ENCODE measurements around the gene SERPINB5.

DNA sequence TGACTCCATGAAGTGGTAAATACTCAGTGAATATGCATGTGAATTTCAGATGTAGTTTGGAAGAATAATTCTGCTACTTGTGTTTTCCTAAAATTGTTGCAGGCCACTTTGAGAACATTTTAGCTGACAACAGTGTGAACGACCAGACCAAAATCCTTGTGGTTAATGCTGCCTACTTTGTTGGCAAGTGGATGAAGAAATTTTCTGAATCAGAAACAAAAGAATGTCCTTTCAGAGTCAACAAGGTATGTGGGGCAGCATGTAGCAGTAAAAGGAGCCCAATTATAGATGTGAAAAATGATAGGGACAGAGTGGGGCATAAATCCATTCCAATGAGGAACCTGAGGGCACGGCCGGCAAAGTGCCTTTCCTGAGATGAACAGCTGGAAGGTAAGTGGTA is 16.1 kb downstream of the SERPINB5 start:
- TF ChIP-seq SP1 (IDR thresholded peaks at IDR 0.05): no peak
- no peak for TF ChIP-seq JUND (IDR thresholded peaks at IDR 0.05)
- TF ChIP-seq, protein P1, sequence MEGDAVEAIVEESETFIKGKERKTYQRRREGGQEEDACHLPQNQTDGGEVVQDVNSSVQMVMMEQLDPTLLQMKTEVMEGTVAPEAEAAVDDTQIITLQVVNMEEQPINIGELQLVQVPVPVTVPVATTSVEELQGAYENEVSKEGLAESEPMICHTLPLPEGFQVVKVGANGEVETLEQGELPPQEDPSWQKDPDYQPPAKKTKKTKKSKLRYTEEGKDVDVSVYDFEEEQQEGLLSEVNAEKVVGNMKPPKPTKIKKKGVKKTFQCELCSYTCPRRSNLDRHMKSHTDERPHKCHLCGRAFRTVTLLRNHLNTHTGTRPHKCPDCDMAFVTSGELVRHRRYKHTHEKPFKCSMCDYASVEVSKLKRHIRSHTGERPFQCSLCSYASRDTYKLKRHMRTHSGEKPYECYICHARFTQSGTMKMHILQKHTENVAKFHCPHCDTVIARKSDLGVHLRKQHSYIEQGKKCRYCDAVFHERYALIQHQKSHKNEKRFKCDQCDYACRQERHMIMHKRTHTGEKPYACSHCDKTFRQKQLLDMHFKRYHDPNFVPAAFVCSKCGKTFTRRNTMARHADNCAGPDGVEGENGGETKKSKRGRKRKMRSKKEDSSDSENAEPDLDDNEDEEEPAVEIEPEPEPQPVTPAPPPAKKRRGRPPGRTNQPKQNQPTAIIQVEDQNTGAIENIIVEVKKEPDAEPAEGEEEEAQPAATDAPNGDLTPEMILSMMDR (IDR thresholded peaks at IDR 0.05; ENCODE audit: low read depth, low read length, missing input control): no peak
- TF ChIP-seq, protein P2, sequence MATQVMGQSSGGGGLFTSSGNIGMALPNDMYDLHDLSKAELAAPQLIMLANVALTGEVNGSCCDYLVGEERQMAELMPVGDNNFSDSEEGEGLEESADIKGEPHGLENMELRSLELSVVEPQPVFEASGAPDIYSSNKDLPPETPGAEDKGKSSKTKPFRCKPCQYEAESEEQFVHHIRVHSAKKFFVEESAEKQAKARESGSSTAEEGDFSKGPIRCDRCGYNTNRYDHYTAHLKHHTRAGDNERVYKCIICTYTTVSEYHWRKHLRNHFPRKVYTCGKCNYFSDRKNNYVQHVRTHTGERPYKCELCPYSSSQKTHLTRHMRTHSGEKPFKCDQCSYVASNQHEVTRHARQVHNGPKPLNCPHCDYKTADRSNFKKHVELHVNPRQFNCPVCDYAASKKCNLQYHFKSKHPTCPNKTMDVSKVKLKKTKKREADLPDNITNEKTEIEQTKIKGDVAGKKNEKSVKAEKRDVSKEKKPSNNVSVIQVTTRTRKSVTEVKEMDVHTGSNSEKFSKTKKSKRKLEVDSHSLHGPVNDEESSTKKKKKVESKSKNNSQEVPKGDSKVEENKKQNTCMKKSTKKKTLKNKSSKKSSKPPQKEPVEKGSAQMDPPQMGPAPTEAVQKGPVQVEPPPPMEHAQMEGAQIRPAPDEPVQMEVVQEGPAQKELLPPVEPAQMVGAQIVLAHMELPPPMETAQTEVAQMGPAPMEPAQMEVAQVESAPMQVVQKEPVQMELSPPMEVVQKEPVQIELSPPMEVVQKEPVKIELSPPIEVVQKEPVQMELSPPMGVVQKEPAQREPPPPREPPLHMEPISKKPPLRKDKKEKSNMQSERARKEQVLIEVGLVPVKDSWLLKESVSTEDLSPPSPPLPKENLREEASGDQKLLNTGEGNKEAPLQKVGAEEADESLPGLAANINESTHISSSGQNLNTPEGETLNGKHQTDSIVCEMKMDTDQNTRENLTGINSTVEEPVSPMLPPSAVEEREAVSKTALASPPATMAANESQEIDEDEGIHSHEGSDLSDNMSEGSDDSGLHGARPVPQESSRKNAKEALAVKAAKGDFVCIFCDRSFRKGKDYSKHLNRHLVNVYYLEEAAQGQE (IDR thresholded peaks at IDR 0.05): no peak
- TF ChIP-seq, protein P3, sequence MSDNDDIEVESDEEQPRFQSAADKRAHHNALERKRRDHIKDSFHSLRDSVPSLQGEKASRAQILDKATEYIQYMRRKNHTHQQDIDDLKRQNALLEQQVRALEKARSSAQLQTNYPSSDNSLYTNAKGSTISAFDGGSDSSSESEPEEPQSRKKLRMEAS (IDR thresholded peaks at IDR 0.05): no peak
- no peak for TF ChIP-seq RAD21 (IDR thresholded peaks at IDR 0.05)
- TF ChIP-seq, protein P4, sequence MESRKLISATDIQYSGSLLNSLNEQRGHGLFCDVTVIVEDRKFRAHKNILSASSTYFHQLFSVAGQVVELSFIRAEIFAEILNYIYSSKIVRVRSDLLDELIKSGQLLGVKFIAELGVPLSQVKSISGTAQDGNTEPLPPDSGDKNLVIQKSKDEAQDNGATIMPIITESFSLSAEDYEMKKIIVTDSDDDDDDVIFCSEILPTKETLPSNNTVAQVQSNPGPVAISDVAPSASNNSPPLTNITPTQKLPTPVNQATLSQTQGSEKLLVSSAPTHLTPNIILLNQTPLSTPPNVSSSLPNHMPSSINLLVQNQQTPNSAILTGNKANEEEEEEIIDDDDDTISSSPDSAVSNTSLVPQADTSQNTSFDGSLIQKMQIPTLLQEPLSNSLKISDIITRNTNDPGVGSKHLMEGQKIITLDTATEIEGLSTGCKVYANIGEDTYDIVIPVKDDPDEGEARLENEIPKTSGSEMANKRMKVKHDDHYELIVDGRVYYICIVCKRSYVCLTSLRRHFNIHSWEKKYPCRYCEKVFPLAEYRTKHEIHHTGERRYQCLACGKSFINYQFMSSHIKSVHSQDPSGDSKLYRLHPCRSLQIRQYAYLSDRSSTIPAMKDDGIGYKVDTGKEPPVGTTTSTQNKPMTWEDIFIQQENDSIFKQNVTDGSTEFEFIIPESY (IDR thresholded peaks at IDR 0.05): no peak
